Fibroblast of mammary gland (primary cell): Measurements from ENCODE around the gene ELF1.
"Not testable (repeated sequence)": the region's sequence is repeated elsewhere in the genome, so short reads cannot be mapped to it uniquely, and the experiment has no call there.

Source experiments
- DNase-seq: peaks from one replicate; pipeline ENCODE4 v3.0.0-alpha.2; 2010; ENCODE audit warnings: low read depth
- H3K4me3 ChIP-seq: 2 replicates; pipeline ENCODE4 v1.5.1; 2011; ENCODE audit warnings: low read depth, mild to moderate bottlenecking, low read length, moderate library complexity; ENCODE audit not compliant: control insufficient read depth
- TF ChIP-seq, protein P1 (sequence below): conservative IDR thresholded peaks from 2 replicates; pipeline ENCODE4 v1.5.1; 2011; ENCODE audit warnings: low read depth, low read length, inconsistent platforms; ENCODE audit not compliant: control insufficient read depth, insufficient read depth

ELF1 gene

DNA sequence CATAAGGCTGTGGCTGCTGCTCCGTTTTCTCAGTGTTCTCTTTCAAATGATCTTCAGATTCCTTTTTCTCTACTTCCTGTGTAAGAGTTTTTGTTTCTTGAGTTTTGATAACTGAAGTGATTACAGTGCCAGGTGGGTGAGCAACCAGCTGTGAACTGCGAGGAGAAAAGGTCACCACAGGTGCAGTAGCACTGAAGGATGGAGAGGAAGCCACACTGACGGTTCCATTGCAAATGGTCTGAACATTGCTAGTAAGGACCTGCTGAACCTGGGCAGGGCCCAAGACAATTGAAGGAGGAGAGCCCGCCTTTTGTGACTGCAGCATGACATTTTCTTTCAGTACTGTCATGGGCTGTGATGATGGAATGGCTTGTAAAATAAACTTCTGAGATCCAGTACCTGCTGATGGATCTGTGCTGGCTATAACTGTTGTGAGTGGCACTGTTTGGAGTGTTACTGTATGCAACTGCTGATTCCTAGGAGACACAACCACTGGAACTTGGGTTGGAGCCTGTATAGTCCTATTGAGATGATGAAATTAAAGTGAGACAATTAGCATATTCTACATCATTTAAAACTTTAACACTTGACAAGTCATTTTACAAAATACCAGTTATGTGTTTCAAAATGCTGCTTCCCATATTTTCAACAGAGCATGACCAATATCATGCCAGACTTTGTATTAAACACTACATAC is 85.5 kb downstream of the ELF1 start:
- DNase-seq: no peak
- H3K4me3 ChIP-seq: no peak overlapping the region
- TF ChIP-seq, protein P1, sequence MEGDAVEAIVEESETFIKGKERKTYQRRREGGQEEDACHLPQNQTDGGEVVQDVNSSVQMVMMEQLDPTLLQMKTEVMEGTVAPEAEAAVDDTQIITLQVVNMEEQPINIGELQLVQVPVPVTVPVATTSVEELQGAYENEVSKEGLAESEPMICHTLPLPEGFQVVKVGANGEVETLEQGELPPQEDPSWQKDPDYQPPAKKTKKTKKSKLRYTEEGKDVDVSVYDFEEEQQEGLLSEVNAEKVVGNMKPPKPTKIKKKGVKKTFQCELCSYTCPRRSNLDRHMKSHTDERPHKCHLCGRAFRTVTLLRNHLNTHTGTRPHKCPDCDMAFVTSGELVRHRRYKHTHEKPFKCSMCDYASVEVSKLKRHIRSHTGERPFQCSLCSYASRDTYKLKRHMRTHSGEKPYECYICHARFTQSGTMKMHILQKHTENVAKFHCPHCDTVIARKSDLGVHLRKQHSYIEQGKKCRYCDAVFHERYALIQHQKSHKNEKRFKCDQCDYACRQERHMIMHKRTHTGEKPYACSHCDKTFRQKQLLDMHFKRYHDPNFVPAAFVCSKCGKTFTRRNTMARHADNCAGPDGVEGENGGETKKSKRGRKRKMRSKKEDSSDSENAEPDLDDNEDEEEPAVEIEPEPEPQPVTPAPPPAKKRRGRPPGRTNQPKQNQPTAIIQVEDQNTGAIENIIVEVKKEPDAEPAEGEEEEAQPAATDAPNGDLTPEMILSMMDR: no peak

DNA sequence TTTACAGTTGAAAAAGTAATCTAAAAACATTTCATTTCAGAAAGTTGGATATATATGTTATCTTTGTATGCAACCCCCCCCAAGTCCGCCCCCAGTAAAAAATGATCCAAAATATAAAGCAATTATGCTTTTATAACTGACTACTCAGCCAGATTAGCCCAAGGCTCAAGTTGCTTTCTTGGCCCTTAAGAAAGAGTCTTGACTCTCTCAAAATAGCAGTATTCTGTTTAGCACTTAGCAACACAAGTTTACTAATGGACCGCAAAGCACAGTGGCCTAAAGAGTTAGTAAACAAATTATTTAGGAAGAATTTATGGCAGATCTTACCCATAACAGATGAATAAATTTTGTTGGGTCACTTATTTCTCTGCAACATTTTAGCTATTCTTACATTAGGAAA is 86.9 kb downstream of the ELF1 start:
- no peak overlapping the region for H3K4me3 ChIP-seq
- no peak for DNase-seq
- TF ChIP-seq, protein P1: no peak

DNA sequence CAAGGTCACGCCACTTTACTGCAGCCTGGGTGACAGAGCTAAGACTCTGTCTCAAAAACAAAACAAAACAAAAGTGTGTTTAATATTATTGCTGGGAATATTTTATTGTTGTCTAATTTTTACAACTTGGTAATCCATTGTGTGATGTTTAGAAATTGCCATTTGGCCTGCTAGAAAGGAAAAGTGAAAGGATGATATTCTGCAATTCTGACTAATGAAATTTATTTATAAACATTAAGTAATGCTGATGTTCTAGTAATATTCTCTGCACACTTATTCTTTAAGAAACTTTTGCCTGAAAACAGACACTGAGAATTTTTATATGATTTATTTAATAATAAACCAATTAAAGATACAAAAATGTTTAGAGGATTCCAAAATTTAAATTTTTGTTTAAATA is 87.4 kb downstream of the ELF1 start:
- DNase-seq: no peak
- TF ChIP-seq, protein P1: no peak
- no peak overlapping the region for H3K4me3 ChIP-seq

DNA sequence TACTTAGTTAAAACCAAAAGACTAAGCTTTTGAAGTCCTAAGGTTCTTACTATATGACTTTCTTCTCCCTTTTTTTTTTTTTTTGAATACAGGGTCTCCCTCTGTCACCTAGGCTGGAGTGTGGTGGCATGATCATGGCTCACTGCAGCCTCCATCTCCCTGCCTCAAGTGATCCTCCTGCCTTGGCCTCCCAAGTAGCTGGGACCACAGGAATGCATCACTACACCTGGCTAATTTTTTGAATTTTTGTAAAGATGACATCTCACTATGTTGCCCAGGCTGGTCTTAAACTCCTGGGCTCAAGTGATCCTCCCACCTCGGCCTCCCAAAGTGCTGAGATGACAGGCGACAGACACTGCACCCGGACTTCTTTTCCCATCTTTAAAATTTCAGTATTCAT is 89.2 kb downstream of the ELF1 start:
- DNase-seq, H3K4me3 ChIP-seq: not testable (repeated sequence)

DNA sequence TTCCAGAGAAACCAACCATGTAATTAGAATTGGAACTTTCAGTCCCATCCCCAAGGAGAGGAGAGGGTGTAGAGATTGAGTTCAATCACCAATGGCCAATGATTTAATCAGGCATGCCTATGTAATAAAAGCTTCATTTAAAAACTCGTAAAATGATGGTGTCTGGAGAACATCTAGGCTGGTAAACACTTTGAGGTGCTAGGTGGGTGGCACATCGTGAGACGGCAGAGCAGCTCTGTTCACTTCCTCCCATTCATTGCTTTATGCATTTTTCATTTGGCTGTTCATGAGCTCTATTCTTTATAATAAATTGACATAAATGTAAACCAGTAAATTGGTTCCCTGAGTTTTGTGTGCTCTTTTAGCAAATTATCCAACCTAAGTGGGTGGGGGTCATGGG is 90.1 kb downstream of the ELF1 start:
- TF ChIP-seq, protein P1: no peak
- no peak overlapping the region for H3K4me3 ChIP-seq
- no peak for DNase-seq

DNA sequence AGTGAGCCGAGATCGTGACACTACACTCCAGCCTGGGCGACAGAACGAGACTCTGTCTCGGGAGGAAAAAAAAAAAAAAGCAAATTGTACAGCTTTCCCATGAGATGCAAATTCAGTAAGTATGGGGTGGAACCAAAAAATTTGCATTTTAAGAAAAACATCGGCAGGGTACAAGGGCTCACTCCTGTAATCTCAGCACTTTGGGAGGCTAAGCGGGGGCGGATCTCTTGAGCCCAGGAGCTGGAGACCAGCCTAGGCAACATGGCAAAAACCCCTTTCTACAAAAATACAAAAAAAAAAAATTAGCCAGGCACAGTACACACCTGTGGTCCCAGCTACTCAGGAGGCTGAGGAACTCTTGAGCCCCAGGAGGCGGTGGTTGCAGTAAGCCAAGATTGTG is 91.2 kb downstream of the ELF1 start:
- no peak for DNase-seq
- no peak overlapping the region for H3K4me3 ChIP-seq
- TF ChIP-seq, protein P1: no peak

DNA sequence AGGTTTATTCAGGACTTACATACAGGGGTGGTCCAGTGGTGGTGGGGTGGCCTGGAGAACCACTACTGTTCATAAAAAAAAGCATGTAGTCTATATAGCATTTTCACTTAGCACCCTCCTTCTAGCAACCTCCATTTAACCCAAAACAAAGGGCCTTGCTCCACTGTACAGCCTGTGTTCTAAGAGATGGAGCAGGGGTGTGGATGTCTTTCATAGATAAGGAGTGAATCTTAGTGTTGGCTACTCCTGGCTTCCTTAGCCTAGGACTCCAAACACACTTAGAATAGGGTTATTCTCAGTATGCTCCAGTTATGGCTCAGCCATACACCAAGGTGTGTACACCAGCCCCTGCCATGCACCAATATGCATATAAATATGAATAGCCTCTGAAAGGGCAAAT is 95.2 kb downstream of the ELF1 start:
- TF ChIP-seq, protein P1: no peak
- DNase-seq: no peak
- no peak overlapping the region for H3K4me3 ChIP-seq
